Nephron progenitor cell (in vitro differentiated cells): ENCODE results near the gene CLGN.
A peak's percentile ranks its signal among the peaks of the same experiment; 100 is the strongest.

Source experiments
- DNase-seq: peaks from one replicate; pipeline ENCODE4 v3.0.0; 2021
- H3K27ac Mint-ChIP-seq: 2 replicates; pipeline ENCODE4 v1.8.0; 2021; ENCODE audit warnings: mild to moderate bottlenecking, moderate library complexity, mixed read lengths
- H3K27me3 Mint-ChIP-seq: 2 replicates; pipeline ENCODE4 v1.8.0; 2021; ENCODE audit warnings: mild to moderate bottlenecking, low read depth, mixed read lengths; ENCODE audit not compliant: poor library complexity
- H3K36me3 Mint-ChIP-seq: 2 replicates; pipeline ENCODE4 v1.8.0; 2021; ENCODE audit warnings: low read depth, mixed read lengths
- H3K4me1 Mint-ChIP-seq: 2 replicates; pipeline ENCODE4 v1.8.0; 2021; ENCODE audit warnings: mixed read lengths
- H3K4me3 Mint-ChIP-seq: 2 replicates; pipeline ENCODE4 v1.8.0; 2021; ENCODE audit warnings: mild to moderate bottlenecking, moderate library complexity, mixed read lengths
- H3K9me3 Mint-ChIP-seq: 2 replicates; pipeline ENCODE4 v1.8.0; 2021; ENCODE audit warnings: mild to moderate bottlenecking, moderate library complexity, mixed read lengths
- CTCF ChIP-seq: fragments of 200-600 bp; sonication (generic); IDR thresholded peaks from 2 replicates; pipeline ENCODE4 v1.5.0; 2021; ENCODE audit warnings: antibody characterized with exemption

Gene CLGN

GRCh38 chr4:140359562-140360427 is 67.7 kb downstream of the CLGN start:
- no peaks in the 10 kb centered on the region for H3K9me3 Mint-ChIP-seq
- peak; percentile 86 for DNase-seq
- H3K4me3 Mint-ChIP-seq = no peak overlapping the region
- no peaks in the 10 kb centered on the region for H3K36me3 Mint-ChIP-seq
- peaks cover 23% of the 10 kb centered on the region for H3K4me1 Mint-ChIP-seq
- TF ChIP-seq CTCF = peak; percentile 83
- peaks cover 18% of the 10 kb centered on the region for H3K27me3 Mint-ChIP-seq
- H3K27ac Mint-ChIP-seq = no peak overlapping the region

GRCh38 chr4:140358281-140358680 is 69.2 kb downstream of the CLGN start:
- Mint-ChIP-seq H3K9me3 (no peaks in the 10 kb centered on the region), H3K36me3 (no peaks in the 10 kb centered on the region), H3K4me3 (no peak overlapping the region), H3K4me1 (peaks cover 23% of the 10 kb centered on the region), H3K27ac (no peak overlapping the region), H3K27me3 (peaks cover 8% of the 10 kb centered on the region)
- DNase-seq = no peak
- no peak for TF ChIP-seq CTCF

GRCh38 chr4:140357868-140358267 is 69.6 kb downstream of the CLGN start:
- peaks cover 23% of the 10 kb centered on the region for H3K4me1 Mint-ChIP-seq
- H3K27ac Mint-ChIP-seq = no peak overlapping the region
- no peak for TF ChIP-seq CTCF
- H3K27me3 Mint-ChIP-seq = peaks cover 8% of the 10 kb centered on the region
- H3K9me3 Mint-ChIP-seq = no peaks in the 10 kb centered on the region
- DNase-seq = no peak
- H3K36me3 Mint-ChIP-seq = no peaks in the 10 kb centered on the region
- H3K4me3 Mint-ChIP-seq = no peak overlapping the region

GRCh38 chr4:140355288-140355687 is 72.2 kb downstream of the CLGN start:
- Mint-ChIP-seq H3K27ac (no peak overlapping the region), H3K36me3 (no peaks in the 10 kb centered on the region), H3K9me3 (no peaks in the 10 kb centered on the region), H3K4me3 (no peak overlapping the region), H3K27me3 (peaks cover 2% of the 10 kb centered on the region), H3K4me1 (peaks cover 23% of the 10 kb centered on the region)
- no peak for TF ChIP-seq CTCF
- DNase-seq = no peak

- no peak for DNase-seq
- H3K27ac Mint-ChIP-seq = no peak overlapping the region
- no peaks in the 10 kb centered on the region for H3K36me3 Mint-ChIP-seq
- no peaks in the 10 kb centered on the region for H3K9me3 Mint-ChIP-seq
- H3K27me3 Mint-ChIP-seq = no peaks in the 10 kb centered on the region
- no peak for TF ChIP-seq CTCF
- H3K4me3 Mint-ChIP-seq = no peak overlapping the region
- peaks cover 25% of the 10 kb centered on the region for H3K4me1 Mint-ChIP-seq
Measured at GRCh38 chr4:140353786-140354185, 73.7 kb downstream of the CLGN start.
